ENCODE results near the gene CTBP2.

DNA sequence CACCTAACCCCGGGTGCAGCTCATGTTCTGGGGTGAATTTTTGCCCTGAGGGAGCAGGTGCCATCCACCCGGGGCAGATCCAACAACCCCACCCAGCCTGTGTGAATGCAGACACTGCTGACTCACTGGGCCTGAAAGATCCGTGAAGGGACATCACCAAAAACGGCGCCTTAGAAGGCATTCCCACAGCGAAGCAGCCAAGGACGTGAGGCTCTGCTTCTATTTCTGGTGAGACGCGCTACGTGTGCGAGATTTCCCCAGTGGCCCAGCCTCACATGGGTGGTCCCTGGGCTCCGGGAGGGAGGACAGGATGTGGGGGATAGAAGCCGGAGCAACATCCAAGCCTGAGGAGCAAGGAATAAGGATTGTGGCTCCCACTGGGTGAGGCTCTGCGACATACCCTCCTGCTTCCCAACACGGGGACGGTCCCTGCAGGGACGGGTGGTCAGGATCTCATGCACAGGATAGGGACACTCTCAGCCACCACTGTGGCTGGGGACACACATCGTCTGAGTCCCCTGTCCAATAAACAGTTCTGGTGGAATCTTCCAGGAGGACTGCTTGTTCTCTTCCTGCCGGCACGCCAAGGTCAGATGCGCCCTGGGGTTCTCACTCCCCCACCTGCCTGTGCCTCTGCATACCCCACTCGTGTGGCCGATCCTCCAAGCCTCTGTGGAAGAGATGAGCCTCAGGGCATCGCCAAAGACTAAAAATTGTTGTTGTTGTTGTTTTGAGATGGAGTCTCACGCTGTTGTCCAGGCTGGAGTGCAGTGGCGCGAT, 148.2 kb downstream of the CTBP2 start:
- TF ChIP-seq, protein P1, sequence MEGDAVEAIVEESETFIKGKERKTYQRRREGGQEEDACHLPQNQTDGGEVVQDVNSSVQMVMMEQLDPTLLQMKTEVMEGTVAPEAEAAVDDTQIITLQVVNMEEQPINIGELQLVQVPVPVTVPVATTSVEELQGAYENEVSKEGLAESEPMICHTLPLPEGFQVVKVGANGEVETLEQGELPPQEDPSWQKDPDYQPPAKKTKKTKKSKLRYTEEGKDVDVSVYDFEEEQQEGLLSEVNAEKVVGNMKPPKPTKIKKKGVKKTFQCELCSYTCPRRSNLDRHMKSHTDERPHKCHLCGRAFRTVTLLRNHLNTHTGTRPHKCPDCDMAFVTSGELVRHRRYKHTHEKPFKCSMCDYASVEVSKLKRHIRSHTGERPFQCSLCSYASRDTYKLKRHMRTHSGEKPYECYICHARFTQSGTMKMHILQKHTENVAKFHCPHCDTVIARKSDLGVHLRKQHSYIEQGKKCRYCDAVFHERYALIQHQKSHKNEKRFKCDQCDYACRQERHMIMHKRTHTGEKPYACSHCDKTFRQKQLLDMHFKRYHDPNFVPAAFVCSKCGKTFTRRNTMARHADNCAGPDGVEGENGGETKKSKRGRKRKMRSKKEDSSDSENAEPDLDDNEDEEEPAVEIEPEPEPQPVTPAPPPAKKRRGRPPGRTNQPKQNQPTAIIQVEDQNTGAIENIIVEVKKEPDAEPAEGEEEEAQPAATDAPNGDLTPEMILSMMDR (IDR thresholded peaks at IDR 0.05): no peak
- TF ChIP-seq POLR2A (IDR thresholded peaks at IDR 0.05): no peak
